T-helper 1 cell treated with Interleukin-12 subunit alpha and Interleukin-12 subunit beta and Interleukin-4 antibody, amounts not matched to agents 30 μg/mL and 1 μg/mL, for 36 hours (primary cell): Measurements from ENCODE around the gene BCO2.
A peak's percentile ranks its signal among the peaks of the same experiment; 100 is the strongest.

Experiments used
- H3K27ac Mint-ChIP-seq: one replicate; pipeline ENCODE4 v1.8.0; 2021; ENCODE audit warnings: mild to moderate bottlenecking, mixed read lengths
- H3K27me3 Mint-ChIP-seq: one replicate; pipeline ENCODE4 v1.8.0; 2021; ENCODE audit warnings: low read depth, mixed read lengths
- H3K36me3 Mint-ChIP-seq: one replicate; pipeline ENCODE4 v1.8.0; 2021; ENCODE audit warnings: low read depth, mixed read lengths
- H3K4me1 Mint-ChIP-seq: one replicate; pipeline ENCODE4 v1.8.0; 2021; ENCODE audit warnings: low read depth, mixed read lengths
- H3K4me3 Mint-ChIP-seq: one replicate; pipeline ENCODE4 v1.8.0; 2021; ENCODE audit warnings: mild to moderate bottlenecking, moderate library complexity, mixed read lengths
- H3K9me3 Mint-ChIP-seq: one replicate; pipeline ENCODE4 v1.8.0; 2021; ENCODE audit warnings: mixed read lengths

The BCO2 gene, protein sequence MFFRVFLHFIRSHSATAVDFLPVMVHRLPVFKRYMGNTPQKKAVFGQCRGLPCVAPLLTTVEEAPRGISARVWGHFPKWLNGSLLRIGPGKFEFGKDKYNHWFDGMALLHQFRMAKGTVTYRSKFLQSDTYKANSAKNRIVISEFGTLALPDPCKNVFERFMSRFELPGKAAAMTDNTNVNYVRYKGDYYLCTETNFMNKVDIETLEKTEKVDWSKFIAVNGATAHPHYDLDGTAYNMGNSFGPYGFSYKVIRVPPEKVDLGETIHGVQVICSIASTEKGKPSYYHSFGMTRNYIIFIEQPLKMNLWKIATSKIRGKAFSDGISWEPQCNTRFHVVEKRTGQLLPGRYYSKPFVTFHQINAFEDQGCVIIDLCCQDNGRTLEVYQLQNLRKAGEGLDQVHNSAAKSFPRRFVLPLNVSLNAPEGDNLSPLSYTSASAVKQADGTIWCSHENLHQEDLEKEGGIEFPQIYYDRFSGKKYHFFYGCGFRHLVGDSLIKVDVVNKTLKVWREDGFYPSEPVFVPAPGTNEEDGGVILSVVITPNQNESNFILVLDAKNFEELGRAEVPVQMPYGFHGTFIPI

DNA sequence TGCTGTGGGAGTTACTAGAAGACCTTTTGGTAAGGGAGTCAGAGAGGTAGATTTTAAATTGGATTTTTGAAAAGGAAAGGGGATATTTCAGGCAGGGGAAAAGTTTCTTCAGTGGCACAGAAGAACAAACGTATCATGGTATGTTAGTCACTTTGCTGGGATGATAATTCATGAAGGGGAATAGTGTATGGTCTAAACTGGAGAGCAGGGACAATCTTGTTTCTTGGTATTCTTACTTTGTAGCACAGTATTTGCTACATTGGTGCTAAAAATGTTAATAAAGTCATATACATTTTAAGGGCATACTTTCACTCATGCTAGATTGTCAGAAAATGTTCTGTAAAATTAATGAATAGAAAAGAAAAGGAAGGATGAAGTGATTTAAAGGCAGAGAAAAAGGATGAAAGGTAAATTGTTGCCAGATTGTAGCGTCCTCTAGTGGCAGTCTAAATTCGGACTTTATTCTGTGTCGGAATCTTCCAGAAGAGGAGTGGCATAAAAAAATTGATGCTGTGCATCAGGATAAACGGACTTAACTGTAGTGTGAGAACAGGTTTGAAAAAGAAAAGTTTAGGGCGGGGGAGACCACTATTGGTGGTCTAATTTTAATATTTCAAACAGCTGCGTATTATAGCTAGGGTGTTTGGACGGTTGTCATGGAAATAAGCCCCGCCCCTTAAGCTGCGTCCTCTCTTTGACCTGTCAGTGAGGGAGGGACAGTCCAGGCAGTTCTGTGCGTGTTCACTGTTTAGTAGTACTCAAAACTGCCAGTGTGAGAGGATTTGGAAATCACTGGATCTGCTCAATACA, at the start of gene BCO2:
BCO2 (plus strand) TSS at position 724 of the 810 bp plus-strand sequence. CDS start 90 bp downstream, outside the sequence.
- no peaks in the 10 kb centered on the region for H3K9me3 Mint-ChIP-seq
- peaks cover 29% of the 10 kb centered on the region for H3K27me3 Mint-ChIP-seq
- peaks cover 4% of the 10 kb centered on the region for H3K4me1 Mint-ChIP-seq
- H3K4me3 Mint-ChIP-seq: peak within 1 kb of the TSS; percentile 73
- peak within 1 kb of the TSS; percentile 49 for H3K27ac Mint-ChIP-seq
- no peaks in the 10 kb centered on the region for H3K36me3 Mint-ChIP-seq

DNA sequence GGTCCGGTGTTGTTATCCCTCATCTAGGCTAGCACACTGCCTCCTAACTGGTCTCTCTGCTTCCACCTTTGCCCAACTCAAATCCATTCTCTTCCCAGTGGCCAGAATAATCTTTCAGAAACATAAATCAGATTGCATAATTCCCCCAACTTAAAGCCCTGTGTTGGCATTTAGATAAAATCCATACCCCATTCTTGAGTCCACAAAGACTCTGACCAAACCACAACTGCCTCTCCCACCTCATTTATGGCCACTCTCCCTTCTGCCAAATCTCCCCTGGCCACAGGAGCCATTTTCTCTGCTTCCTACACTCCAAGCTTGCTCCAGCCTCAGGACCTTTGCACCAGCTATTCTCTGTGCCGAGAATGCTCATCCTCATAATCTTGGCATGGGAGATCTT, 48.3 kb upstream of the BCO2 start:
- no peak overlapping the region for H3K27ac Mint-ChIP-seq
- H3K4me1 Mint-ChIP-seq: peaks cover 4% of the 10 kb centered on the region
- H3K4me3 Mint-ChIP-seq: no peak overlapping the region
- H3K27me3 Mint-ChIP-seq: no peaks in the 10 kb centered on the region
- no peaks in the 10 kb centered on the region for H3K36me3 Mint-ChIP-seq
- no peaks in the 10 kb centered on the region for H3K9me3 Mint-ChIP-seq

DNA sequence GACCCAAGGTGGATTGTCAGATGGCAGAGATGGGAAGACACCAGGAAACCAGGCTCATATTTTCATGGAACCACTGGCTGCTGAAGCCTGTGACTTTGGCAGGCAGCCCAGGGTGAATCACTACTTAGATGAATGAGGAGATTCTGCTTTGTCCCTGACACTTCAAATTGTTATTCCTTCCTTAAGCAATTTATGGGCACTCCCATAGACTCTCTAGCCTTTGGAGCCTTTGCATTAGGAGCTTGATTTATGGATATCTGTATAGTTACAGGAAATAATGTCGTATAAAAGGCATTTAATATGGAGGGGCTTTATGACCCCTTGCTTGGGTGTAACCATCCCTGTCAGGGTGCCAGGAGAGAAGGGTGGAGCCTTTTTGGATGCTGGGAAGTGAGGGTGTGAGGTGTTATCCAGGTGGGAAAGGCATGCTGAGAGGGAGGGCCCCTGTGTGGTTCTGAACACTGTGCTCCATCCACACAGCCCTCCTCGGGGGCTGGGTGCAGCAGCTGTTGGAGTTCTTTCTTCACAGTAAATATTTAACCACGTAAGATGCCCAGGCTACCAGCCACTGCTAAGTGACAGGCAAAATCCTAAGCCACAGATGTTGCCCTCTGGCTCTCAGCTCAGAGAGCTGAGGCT, 46.7 kb upstream of the BCO2 start:
- Mint-ChIP-seq H3K36me3 (no peaks in the 10 kb centered on the region), H3K27me3 (no peaks in the 10 kb centered on the region), H3K4me3 (no peak overlapping the region), H3K4me1 (peaks cover 4% of the 10 kb centered on the region), H3K9me3 (no peaks in the 10 kb centered on the region), H3K27ac (no peak overlapping the region)

DNA sequence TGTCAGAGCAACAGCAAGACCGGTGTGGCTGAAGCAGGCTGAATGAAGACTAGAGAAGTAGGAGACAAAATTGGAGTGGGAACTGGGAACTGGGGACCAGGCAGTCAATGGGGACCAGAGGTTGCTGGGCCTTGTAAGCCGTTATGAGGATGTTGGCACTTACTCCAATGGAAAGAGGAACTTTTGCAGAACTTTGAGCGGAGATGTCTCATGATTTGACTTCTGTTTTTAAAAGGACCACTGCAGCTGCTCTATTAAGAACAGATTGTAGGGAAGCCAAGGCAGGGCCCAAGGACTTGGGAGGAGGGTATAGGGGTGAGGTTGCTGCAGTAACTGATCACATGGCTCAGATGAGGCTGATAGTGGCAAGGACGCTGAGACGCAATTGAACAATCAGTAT, 45.7 kb upstream of the BCO2 start:
- Mint-ChIP-seq H3K36me3 (no peaks in the 10 kb centered on the region), H3K9me3 (no peaks in the 10 kb centered on the region), H3K4me3 (no peak overlapping the region), H3K4me1 (peaks cover 4% of the 10 kb centered on the region), H3K27ac (no peak overlapping the region), H3K27me3 (no peaks in the 10 kb centered on the region)

DNA sequence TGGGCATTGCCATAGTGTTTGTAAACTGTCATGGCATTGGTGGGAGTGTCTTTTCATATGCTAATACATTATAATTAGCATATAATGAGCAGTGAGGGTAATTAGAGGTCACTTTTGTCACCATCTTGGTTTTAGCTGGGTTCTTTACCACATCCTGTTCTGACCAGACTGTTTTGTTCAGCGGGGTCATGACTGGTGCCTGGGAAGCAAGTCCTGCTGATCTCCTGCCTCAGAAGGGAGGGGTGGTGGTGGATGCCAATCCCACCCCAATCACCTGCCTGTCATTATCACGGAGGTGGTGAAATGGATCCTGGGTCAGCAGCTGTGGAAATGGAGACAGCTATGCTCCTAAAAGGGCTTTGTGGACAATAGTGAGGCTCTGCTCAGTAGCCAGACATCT, 42.6 kb upstream of the BCO2 start:
- Mint-ChIP-seq H3K27ac (no peak overlapping the region), H3K27me3 (no peaks in the 10 kb centered on the region), H3K9me3 (no peaks in the 10 kb centered on the region), H3K4me1 (peaks cover 4% of the 10 kb centered on the region), H3K36me3 (no peaks in the 10 kb centered on the region), H3K4me3 (no peak overlapping the region)

DNA sequence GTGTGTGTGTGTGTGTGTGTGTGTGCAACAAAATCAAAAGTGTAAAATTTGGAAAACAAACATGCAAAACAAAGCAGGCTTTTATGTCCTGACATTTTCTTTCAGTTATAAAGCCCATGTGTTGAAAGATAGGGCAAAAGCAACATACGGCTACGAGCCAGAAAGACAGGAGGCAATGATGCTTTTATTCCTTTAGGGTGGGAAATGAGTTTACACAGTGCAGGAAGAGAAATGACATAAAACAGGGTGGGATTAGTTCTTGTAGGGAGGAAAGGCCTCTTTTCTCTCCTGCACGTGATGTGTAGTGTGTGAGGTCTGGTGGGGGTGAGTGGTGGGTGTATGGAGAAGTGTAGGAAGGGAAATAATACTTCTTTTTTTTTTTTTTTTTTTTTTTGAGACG, 40.8 kb upstream of the BCO2 start:
- H3K9me3 Mint-ChIP-seq: no peaks in the 10 kb centered on the region
- H3K27ac Mint-ChIP-seq: no peak overlapping the region
- no peak overlapping the region for H3K4me3 Mint-ChIP-seq
- no peaks in the 10 kb centered on the region for H3K27me3 Mint-ChIP-seq
- H3K4me1 Mint-ChIP-seq: peaks cover 4% of the 10 kb centered on the region
- H3K36me3 Mint-ChIP-seq: no peaks in the 10 kb centered on the region

DNA sequence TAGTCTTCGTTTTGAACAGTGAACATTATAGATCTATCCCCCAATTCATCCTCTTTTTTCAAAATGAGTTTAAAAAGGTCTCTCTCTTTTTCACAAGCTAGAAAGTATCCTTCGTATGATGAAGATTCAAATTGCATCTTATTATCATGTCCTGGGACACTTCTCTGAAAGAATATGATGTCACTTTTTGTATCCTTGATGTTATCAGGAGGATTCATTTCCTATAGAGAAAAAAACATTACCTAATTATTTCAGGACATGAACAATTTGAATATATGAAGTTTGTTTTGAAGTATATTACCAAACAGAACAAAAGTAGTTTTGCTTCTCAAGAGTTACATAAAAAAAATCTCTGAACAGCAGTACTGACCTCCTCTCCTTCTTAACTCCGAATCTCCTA, 31.7 kb upstream of the BCO2 start:
- no peaks in the 10 kb centered on the region for H3K27me3 Mint-ChIP-seq
- no peaks in the 10 kb centered on the region for H3K4me1 Mint-ChIP-seq
- no peak overlapping the region for H3K4me3 Mint-ChIP-seq
- peaks cover 7% of the 10 kb centered on the region for H3K9me3 Mint-ChIP-seq
- no peaks in the 10 kb centered on the region for H3K36me3 Mint-ChIP-seq
- H3K27ac Mint-ChIP-seq: no peak overlapping the region

DNA sequence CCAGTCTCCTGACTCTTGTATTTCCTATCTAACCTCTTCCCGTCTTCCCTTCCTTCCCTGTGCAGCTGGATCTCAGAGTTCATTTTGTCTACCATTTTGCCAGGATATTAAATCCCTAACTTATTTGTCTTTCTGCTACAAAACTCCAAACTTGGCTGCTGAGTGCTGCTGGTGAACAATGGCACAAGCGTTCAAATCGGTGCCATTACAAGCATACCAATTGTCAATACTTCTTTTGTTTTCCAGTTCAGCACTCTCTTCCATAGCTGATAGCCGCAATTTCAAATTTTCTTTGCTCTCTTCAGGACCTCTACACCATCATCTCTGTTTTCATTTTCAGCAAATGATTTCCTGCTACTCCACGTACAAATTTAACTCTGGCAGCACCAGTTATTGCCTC, 24.8 kb upstream of the BCO2 start:
- Mint-ChIP-seq H3K27ac (no peak overlapping the region), H3K36me3 (no peaks in the 10 kb centered on the region), H3K9me3 (no peaks in the 10 kb centered on the region), H3K4me3 (no peak overlapping the region), H3K4me1 (no peaks in the 10 kb centered on the region), H3K27me3 (no peaks in the 10 kb centered on the region)

DNA sequence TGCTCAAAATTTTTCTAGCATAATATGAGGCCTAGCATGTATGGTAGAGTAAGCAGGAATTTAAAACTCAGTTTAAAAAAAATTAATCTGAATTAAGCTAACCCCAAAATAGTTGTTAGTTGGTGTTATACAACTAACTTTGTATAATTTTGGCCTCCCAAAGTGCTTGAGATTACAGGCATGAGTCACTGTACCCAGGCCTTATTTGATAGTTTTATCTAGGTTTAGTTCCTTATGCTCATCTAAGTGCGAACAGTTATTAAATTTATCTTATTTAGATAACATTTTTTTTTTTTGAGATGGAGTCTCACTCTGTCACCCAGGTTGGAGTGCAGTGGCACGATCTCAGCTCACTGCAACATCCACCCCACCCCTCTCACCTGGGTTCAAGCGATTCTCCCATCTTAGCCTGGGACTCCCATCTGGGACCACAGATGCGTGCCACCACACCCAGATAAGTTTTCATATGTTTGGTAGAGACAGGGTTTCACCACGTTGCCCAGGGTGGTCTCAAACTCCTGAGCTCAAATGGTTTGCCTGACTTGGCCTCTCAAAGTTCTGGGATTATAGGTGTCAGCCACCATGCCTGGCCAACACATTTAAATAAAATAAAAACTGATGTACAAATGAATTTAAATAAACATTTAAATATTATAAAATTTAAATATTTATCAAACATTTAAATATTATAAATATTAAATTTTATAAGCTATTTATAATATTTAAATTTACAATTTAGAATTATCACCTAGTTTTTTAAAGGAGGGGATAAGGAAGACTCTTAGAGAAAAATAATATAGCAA, 19.0 kb upstream of the BCO2 start:
- Mint-ChIP-seq H3K9me3 (no peaks in the 10 kb centered on the region), H3K4me3 (no peak overlapping the region), H3K27me3 (no peaks in the 10 kb centered on the region), H3K36me3 (no peaks in the 10 kb centered on the region), H3K4me1 (no peaks in the 10 kb centered on the region), H3K27ac (no peak overlapping the region)

DNA sequence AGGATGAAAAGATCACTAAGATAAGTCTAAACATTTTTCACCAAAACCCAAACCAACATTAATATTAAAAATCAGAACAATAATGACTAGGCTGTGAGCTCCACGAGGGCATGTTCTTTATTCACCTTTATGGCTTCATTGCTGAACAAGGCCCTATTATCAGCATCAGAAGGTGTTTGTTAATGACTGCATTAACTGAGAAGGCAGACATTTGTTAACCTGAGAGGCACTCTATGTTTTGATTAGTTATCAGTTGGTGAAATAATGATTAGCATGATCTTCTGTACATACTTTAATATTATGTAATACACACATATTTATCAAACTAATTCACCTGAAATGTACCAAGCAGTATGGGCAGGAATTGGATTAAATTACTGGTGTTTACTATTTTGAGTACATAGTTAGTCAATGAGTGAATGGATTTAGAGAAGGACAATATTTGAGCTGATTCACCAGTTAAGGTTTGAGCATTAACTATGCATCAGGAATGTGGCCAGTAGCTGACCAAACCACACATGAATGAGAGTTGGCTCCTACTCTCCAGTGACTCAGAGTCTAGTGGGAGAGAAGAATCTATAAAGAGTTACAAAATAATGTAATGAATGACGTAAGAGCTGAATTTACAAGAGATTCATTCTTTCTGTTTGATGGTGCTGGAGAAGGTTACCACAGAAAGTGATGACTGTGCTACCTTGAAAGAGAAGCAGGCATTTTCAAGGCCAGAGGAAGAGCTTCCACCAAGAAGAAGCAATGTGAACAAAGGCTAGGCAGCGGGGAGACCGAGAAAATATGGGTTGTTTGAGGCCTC, 18.2 kb upstream of the BCO2 start:
- no peaks in the 10 kb centered on the region for H3K4me1 Mint-ChIP-seq
- H3K36me3 Mint-ChIP-seq: peaks cover 2% of the 10 kb centered on the region
- H3K27ac Mint-ChIP-seq: no peak overlapping the region
- no peak overlapping the region for H3K4me3 Mint-ChIP-seq
- H3K9me3 Mint-ChIP-seq: no peaks in the 10 kb centered on the region
- peaks cover 3% of the 10 kb centered on the region for H3K27me3 Mint-ChIP-seq

DNA sequence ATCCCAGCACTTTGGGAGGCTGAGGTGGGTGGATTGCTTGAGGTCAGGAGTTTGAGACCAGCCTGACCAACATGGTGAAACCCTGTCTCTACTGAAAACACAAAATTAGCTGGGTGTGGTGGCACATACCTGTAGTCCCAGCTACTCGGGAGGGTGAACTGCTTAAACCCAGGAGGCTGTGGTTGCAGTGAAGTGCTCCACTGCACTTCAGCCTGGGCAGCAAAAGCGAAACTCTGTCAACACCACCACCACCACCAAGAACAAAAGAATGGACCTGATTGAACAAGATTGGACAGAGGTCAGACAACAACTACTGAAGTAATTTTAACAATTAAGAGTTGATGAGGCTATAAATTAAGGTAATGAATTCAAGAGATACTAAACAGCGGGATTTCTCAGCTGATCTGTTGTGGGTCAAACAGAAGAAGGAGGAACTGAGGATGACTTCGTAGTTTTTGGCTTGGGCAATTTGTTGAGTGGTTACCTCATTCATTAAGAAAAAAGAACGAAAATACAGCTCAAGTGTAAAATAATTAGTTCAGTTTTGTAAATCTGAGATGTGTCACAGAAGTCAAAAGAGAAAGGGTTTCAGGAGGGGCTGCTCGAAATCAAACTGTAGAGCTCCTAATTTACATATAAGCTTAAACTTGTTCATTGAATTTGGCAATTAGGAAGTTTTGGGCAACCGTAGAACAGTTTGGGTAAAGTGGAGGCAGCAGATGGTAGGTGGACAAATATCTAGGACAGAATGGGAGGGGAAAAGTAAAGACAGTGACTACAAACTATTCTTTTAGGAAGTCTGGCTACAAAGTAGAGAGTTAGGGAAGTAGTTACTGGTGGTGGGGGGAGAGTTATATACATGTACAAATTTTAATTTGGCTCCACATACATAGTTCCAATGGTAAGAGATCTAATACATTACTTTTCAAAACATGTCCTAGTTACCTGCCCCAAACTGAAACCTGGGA, 15.9 kb upstream of the BCO2 start:
- Mint-ChIP-seq H3K27ac (no peak overlapping the region), H3K4me1 (peaks cover 1% of the 10 kb centered on the region), H3K9me3 (no peaks in the 10 kb centered on the region), H3K27me3 (peaks cover 12% of the 10 kb centered on the region), H3K4me3 (no peak overlapping the region), H3K36me3 (peaks cover 2% of the 10 kb centered on the region)

DNA sequence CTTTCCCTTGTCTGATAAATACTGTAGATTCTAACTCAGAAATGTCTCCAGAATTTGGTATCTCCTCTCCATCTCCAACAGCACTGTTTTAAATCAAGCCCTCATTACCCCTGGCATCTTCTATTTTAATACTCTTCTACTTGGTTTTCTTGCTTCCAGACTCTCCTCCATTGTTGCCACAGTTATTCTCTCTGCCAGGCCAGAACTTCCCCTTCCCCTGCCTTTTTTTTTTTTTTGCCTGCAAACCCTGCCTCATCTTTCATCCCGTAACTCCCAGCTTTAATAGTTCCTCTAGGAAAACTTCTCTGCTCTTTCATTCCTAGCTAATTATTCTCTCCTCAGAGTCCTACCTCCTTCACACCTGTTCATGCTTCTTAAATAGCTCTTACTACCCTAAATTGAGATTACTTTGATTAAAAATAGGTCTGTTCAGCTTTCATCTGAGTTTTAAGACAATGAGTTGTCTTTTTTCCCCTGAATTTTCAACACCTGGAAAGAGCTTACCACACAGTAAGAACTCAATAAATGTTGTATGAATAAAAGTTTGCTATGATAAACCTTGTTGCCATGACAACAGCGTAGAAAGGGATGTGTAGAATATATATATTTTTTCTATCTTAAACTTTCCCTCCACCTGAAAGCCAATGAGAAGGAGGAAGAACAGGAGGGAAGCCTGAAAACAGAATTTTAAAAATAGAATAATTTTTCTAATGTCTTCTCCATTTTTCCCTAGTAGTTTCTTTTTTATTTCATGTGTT, 15.0 kb upstream of the BCO2 start:
- peaks cover 2% of the 10 kb centered on the region for H3K36me3 Mint-ChIP-seq
- no peak overlapping the region for H3K4me3 Mint-ChIP-seq
- no peaks in the 10 kb centered on the region for H3K9me3 Mint-ChIP-seq
- H3K27ac Mint-ChIP-seq: no peak overlapping the region
- peaks cover 14% of the 10 kb centered on the region for H3K27me3 Mint-ChIP-seq
- H3K4me1 Mint-ChIP-seq: peaks cover 4% of the 10 kb centered on the region
